Cortex of kidney (tissue), 1 donor: ENCODE measurements around the gene ZNF213.
"Not testable (repeated sequence)": the region's sequence is repeated elsewhere in the genome, so short reads cannot be mapped to it uniquely, and the experiment has no call there.

Source experiments
- DNase-seq: peaks from one replicate; lab custom pipeline; 2025; lab: John Stamatoyannopoulos, UW

Gene ZNF213

GRCh38 chr16:3148256-3149192, 13.7 kb downstream of the ZNF213 start:
- DNase-seq: no peak

- DNase-seq: no peak
Measured at GRCh38 chr16:3149193-3149530, 14.3 kb downstream of the ZNF213 start.

GRCh38 chr16:3149630-3150345, 15.0 kb downstream of the ZNF213 start:
- DNase-seq: no peak

GRCh38 chr16:3150346-3151218, 15.8 kb downstream of the ZNF213 start:
- DNase-seq: no peak

- no peak for DNase-seq
Measured at GRCh38 chr16:3152027-3152276, 17.1 kb downstream of the ZNF213 start.

- no peak for DNase-seq
Measured at GRCh38 chr16:3152277-3152990, 17.6 kb downstream of the ZNF213 start.

GRCh38 chr16:3152991-3153368, 18.2 kb downstream of the ZNF213 start:
- no peak for DNase-seq

GRCh38 chr16:3155181-3155580, 20.4 kb downstream of the ZNF213 start:
- no peak for DNase-seq

- no peak for DNase-seq
Measured at GRCh38 chr16:3155972-3156371, 21.1 kb downstream of the ZNF213 start.

- DNase-seq: no peak
Measured at GRCh38 chr16:3157229-3158025, 22.6 kb downstream of the ZNF213 start.

- DNase-seq: no peak
Measured at GRCh38 chr16:3158026-3158509, 23.2 kb downstream of the ZNF213 start.

- DNase-seq: no peak
Measured at GRCh38 chr16:3158510-3159314, 23.9 kb downstream of the ZNF213 start.

- no peak for DNase-seq
Measured at GRCh38 chr16:3161235-3162018, 26.6 kb downstream of the ZNF213 start.

- no peak for DNase-seq
Measured at GRCh38 chr16:3164121-3164991, 29.5 kb downstream of the ZNF213 start.

GRCh38 chr16:3165111-3165822, 30.4 kb downstream of the ZNF213 start:
- DNase-seq: no peak

GRCh38 chr16:3166505-3166886, 31.7 kb downstream of the ZNF213 start:
- no peak for DNase-seq

- not testable (repeated sequence) for DNase-seq
Measured at GRCh38 chr16:3168729-3169128, 33.9 kb downstream of the ZNF213 start.
